H9 (cell line): ENCODE results near the gene MPG. TPM values are rescaled to one million over a fixed set of nuclear protein-coding genes. Genes with fewer than 3 reads are reported as not detected.

Source experiments
- DNase-seq: peaks from one replicate; pipeline ENCODE4 v3.0.0-alpha.2; 2017
- H2AFZ ChIP-seq: one replicate; pipeline ENCODE4 v1.6.1; 2013; ENCODE audit warnings: mild to moderate bottlenecking, low read length, control low read depth, moderate library complexity
- H2AK5ac ChIP-seq: 2 replicates; pipeline ENCODE4 v1.6.1; 2013; ENCODE audit warnings: low read length, control low read depth, mixed read lengths; ENCODE audit not compliant: insufficient read length
- H2BK120ac ChIP-seq: one replicate; pipeline ENCODE4 v1.6.1; 2013; ENCODE audit warnings: low read depth, mild to moderate bottlenecking, low read length, control low read depth, inconsistent platforms; ENCODE audit not compliant: poor library complexity, severe bottlenecking
- H2BK12ac ChIP-seq: 2 replicates; pipeline ENCODE4 v1.6.1; 2013; ENCODE audit warnings: low read length, control low read depth, mixed read lengths, low read depth; ENCODE audit not compliant: insufficient read length
- H2BK15ac ChIP-seq: 2 replicates; pipeline ENCODE4 v1.6.1; 2013; ENCODE audit warnings: low read depth, low read length, control low read depth
- H2BK20ac ChIP-seq: one replicate; pipeline ENCODE4 v1.6.1; 2013; ENCODE audit warnings: low read depth, mild to moderate bottlenecking, low read length, control low read depth, inconsistent platforms; ENCODE audit not compliant: poor library complexity, severe bottlenecking
- H2BK5ac ChIP-seq: 2 replicates; pipeline ENCODE4 v1.6.1; 2013; ENCODE audit warnings: low read length, control low read depth, mixed read lengths; ENCODE audit not compliant: insufficient read length
- H3K14ac ChIP-seq: 2 replicates; pipeline ENCODE4 v1.6.1; 2013; ENCODE audit warnings: low read length, control low read depth; ENCODE audit not compliant: insufficient read depth
- H3K18ac ChIP-seq: 2 replicates; pipeline ENCODE4 v1.6.1; 2013; ENCODE audit warnings: low read depth, mild to moderate bottlenecking, mixed read lengths, low read length, control low read depth; ENCODE audit not compliant: insufficient read length
- H3K23ac ChIP-seq: 2 replicates; pipeline ENCODE4 v1.6.1; 2013; ENCODE audit warnings: low read length, control low read depth, mixed read lengths, low read depth; ENCODE audit not compliant: insufficient read length
- H3K23me2 ChIP-seq: 2 replicates; pipeline ENCODE4 v1.6.1; 2013; ENCODE audit warnings: low read depth, mild to moderate bottlenecking, mixed read lengths, low read length, control low read depth; ENCODE audit not compliant: insufficient read length, poor library complexity, severe bottlenecking
- H3K27ac ChIP-seq: 2 replicates; pipeline ENCODE4 v1.5.1; 2013; ENCODE audit warnings: low read length, control low read depth, mixed read lengths, low read depth; ENCODE audit not compliant: insufficient read length
- H3K27me3 ChIP-seq: 2 replicates; pipeline ENCODE4 v1.6.1; 2013; ENCODE audit warnings: low read length, control low read depth, inconsistent platforms; ENCODE audit not compliant: insufficient read depth
- H3K4ac ChIP-seq: 2 replicates; pipeline ENCODE4 v1.6.1; 2013; ENCODE audit warnings: low read depth, mild to moderate bottlenecking, control low read depth, inconsistent platforms, low read length, moderate library complexity
- H3K4me1 ChIP-seq: 2 replicates; pipeline ENCODE4 v1.6.1; 2013; ENCODE audit warnings: low read length, control low read depth, inconsistent platforms; ENCODE audit not compliant: insufficient read depth
- H3K4me2 ChIP-seq: 2 replicates; pipeline ENCODE4 v1.6.1; 2013; ENCODE audit warnings: low read length, control low read depth, mixed read lengths; ENCODE audit not compliant: insufficient read length, insufficient read depth
- H3K56ac ChIP-seq: 2 replicates; pipeline ENCODE4 v1.6.1; 2013; ENCODE audit warnings: low read depth, mild to moderate bottlenecking, mixed read lengths, low read length, control low read depth; ENCODE audit not compliant: insufficient read length
- H3K79me1 ChIP-seq: 2 replicates; pipeline ENCODE4 v1.6.1; 2013; ENCODE audit warnings: low read depth, mild to moderate bottlenecking, moderate library complexity, low read length, control low read depth, inconsistent platforms; ENCODE audit not compliant: insufficient read depth, poor library complexity, severe bottlenecking
- H3K79me2 ChIP-seq: 2 replicates; pipeline ENCODE4 v1.6.1; 2013; ENCODE audit warnings: low read length, control low read depth, inconsistent platforms; ENCODE audit not compliant: insufficient read depth
- H3K9ac ChIP-seq: 2 replicates; pipeline ENCODE4 v1.6.1; 2013; ENCODE audit warnings: low read length, control low read depth, mixed read lengths; ENCODE audit not compliant: insufficient read length; ENCODE audit errors: extremely low read depth
- H3K9me3 ChIP-seq: one replicate; pipeline ENCODE4 v1.6.1; 2013; ENCODE audit warnings: low read depth, low read length, inconsistent platforms; ENCODE audit not compliant: control insufficient read depth
- H3T11ph ChIP-seq: one replicate; pipeline ENCODE4 v1.6.1; 2013; ENCODE audit warnings: mild to moderate bottlenecking, low read length, control low read depth, inconsistent platforms
- H4K20me1 ChIP-seq: one replicate; pipeline ENCODE4 v1.6.1; 2013; ENCODE audit not compliant: control insufficient read depth, insufficient read length, insufficient read depth
- H4K5ac ChIP-seq: 2 replicates; pipeline ENCODE4 v1.6.1; 2013; ENCODE audit warnings: low read depth, mild to moderate bottlenecking, mixed read lengths, low read length, control low read depth; ENCODE audit not compliant: insufficient read length
- H4K8ac ChIP-seq: replicated peaks from 2 replicates; pipeline ENCODE4 v1.6.1; 2013; ENCODE audit warnings: low read length, control low read depth, mixed read lengths, low read depth; ENCODE audit not compliant: insufficient read length
- H4K91ac ChIP-seq: 2 replicates; pipeline ENCODE4 v1.6.1; 2013; ENCODE audit warnings: low read depth, mild to moderate bottlenecking, moderate library complexity, mixed read lengths, low read length, control low read depth; ENCODE audit not compliant: insufficient read length
- H3K27ac Mint-ChIP-seq, 3 experiments: 2 replicates in 2 of 3; 3 replicates in 1 of 3; pipeline ENCODE4 v1.8.0; 2020 to 2021; ENCODE audit warnings: mixed read lengths in 3 of 3, mild to moderate bottlenecking in 1 of 3, moderate library complexity in 1 of 3
- H3K27me3 Mint-ChIP-seq: 2 replicates; pipeline ENCODE4 v1.8.0; 2021; ENCODE audit warnings: low read depth, mild to moderate bottlenecking, moderate library complexity, mixed read lengths
- H3K36me3 Mint-ChIP-seq, 3 experiments: 2 replicates in 2 of 3; 3 replicates in 1 of 3; pipeline ENCODE4 v1.8.0; 2020 to 2021; ENCODE audit warnings: low read depth in 3 of 3, mixed read lengths in 3 of 3; ENCODE audit not compliant: insufficient read depth in 1 of 3
- H3K4me1 Mint-ChIP-seq, 2 experiments: 2 replicates each; pipeline ENCODE4 v1.8.0; 2020; ENCODE audit warnings: mixed read lengths in 2 of 2
- H3K4me3 Mint-ChIP-seq, 2 experiments: 2 replicates in 1 of 2; 3 replicates in 1 of 2; pipeline ENCODE4 v1.8.0; 2020 to 2021; ENCODE audit warnings: mild to moderate bottlenecking in 2 of 2, mixed read lengths in 2 of 2, moderate library complexity in 1 of 2
- H3K9me3 Mint-ChIP-seq, 2 experiments: 2 replicates in 1 of 2; 3 replicates in 1 of 2; pipeline ENCODE4 v1.8.0; 2020; ENCODE audit warnings: mild to moderate bottlenecking in 2 of 2, mixed read lengths in 2 of 2, moderate library complexity in 1 of 2
- CTCF ChIP-seq: fragments of 200-600 bp; sonication (generic); conservative IDR thresholded peaks from 3 replicates; pipeline ENCODE4 v1.8.0; 2021; ENCODE audit warnings: antibody characterized with exemption, mild to moderate bottlenecking
- WGBS: extraction: QIAGEN DNeasy Blood & Tissue Kit; methylation state at CpG from one replicate; pipeline ENCODE4 v1.1.7; 2013; ENCODE audit warnings: missing lambda C conversion rate, low lambda C conversion rate, mixed read lengths; ENCODE audit not compliant: insufficient read length; ENCODE audit errors: extremely low coverage; 5-methylcytosine and 5-hydroxymethylcytosine counted together
- total RNA-seq: library from RNA; stranded (reverse); gene quantifications from 2 replicates; pipeline ENCODE4 v1.2.1, GENCODE V29; 2021

MPG gene
- total RNA-seq, 1 experiment from 2014 or later = 39.1 TPM

- Histone ChIP-seq H2AK5ac (no peak overlapping the region), H3K4me2 (no peak overlapping the region), H2BK15ac (no peak overlapping the region), H3K27me3 (no peaks in the 10 kb centered on the region), H2BK5ac (no peak overlapping the region), H3K14ac (no peak overlapping the region), H3K23ac (no peak overlapping the region), H4K5ac (no peak overlapping the region), H4K8ac (no peak overlapping the region), H2BK20ac (no peak overlapping the region), H3T11ph (no peak overlapping the region), H2BK120ac (no peak overlapping the region), H3K4ac (no peak overlapping the region), H3K27ac (no peak overlapping the region), H3K9me3 (no peaks in the 10 kb centered on the region), H3K56ac (no peak overlapping the region), H3K79me2 (no peaks in the 10 kb centered on the region), H2BK12ac (no peak overlapping the region), H3K23me2 (no peaks in the 10 kb centered on the region), H3K4me1 (no peaks in the 10 kb centered on the region), H3K18ac (no peak overlapping the region), H4K20me1 (no peaks in the 10 kb centered on the region), H4K91ac (no peak overlapping the region), H3K79me1 (no peaks in the 10 kb centered on the region), H2AFZ (no peak overlapping the region), H3K9ac (no peak overlapping the region)
- no peak for TF ChIP-seq CTCF
- Mint-ChIP-seq H3K27me3 (no peaks in the 10 kb centered on the region), H3K4me3 (no peak overlapping the region), H3K9me3 (no peaks in the 10 kb centered on the region), H3K27ac (peak overlapping the region in 2 of 3 experiments; percentile 9 to 26; a peak in 3 of 7 replicates), H3K36me3 (peaks cover 5 to 26% (median 18%) of the 10 kb centered on the region in 3 experiments; a peak in 5 of 7 replicates), H3K4me1 (no peaks in the 10 kb centered on the region)
- WGBS = no CpG with 5 or more reads among the region's 11 CpGs
- DNase-seq = no peak
Measured at GRCh38 chr16:35678-36305, 42.2 kb upstream of the MPG start.
